IMR-90 (cell line): ENCODE results near the gene ATRNL1. TPM values are rescaled to one million over a fixed set of nuclear protein-coding genes. Genes with fewer than 3 reads are reported as not detected.

Experiments used
- ATAC-seq: fragments of 200-7000 bp; cut with Tn5 transposase; 2 replicates; pipeline ENCODE4 v1.9.1; 2020; ENCODE audit warnings: low read depth, mild to moderate bottlenecking, moderate library complexity
- BruUV-seq: library from RNA; stranded (reverse); fragments of 400-500 nt; replicated peaks from 2 replicates; lab custom pipeline; 2021; lab: Mats Ljungman, UMichigan
- CTCF ChIA-PET: fragments of 300-600 bp; formaldehyde crosslinking; extraction: SDS; loops from one replicate; lab custom pipeline; 2021; ENCODE audit warnings: antibody characterized with exemption; lab: Yijun Ruan, JAX
- POLR2A ChIA-PET: fragments of 300-600 bp; sonication (Branson Sonifier 250); formaldehyde crosslinking; loops from one replicate; lab custom pipeline; 2022; ENCODE audit warnings: antibody characterized with exemption; ENCODE audit not compliant: unreplicated experiment; lab: Charles Lee
- DNase-seq: peaks from one replicate; pipeline ENCODE4 v3.0.0; 2013
- H2AFZ ChIP-seq: replicated peaks from 2 replicates; pipeline ENCODE3; 2013; ENCODE audit warnings: low read length, mild to moderate bottlenecking; ENCODE audit not compliant: poor library complexity
- H2AK5ac ChIP-seq: 2 replicates; pipeline ENCODE4 v1.6.1; 2013; ENCODE audit warnings: low read depth, low read length, inconsistent platforms
- H2AK9ac ChIP-seq: replicated peaks from 2 replicates; pipeline ENCODE3; 2013; ENCODE audit warnings: mild to moderate bottlenecking, low read depth, low read length, moderate library complexity; ENCODE audit not compliant: poor library complexity
- H2BK120ac ChIP-seq: 2 replicates; pipeline ENCODE4 v1.6.1; 2013; ENCODE audit warnings: low read depth, low read length, inconsistent platforms
- H2BK15ac ChIP-seq: 3 replicates; pipeline ENCODE4 v1.6.1; 2013; ENCODE audit warnings: low read depth, low read length, inconsistent platforms
- H2BK20ac ChIP-seq: 2 replicates; pipeline ENCODE4 v1.6.1; 2013; ENCODE audit warnings: low read depth, mild to moderate bottlenecking, inconsistent platforms, low read length, moderate library complexity
- H2BK5ac ChIP-seq: 2 replicates; pipeline ENCODE4 v1.6.1; 2013; ENCODE audit warnings: mild to moderate bottlenecking, low read depth, low read length, inconsistent platforms; ENCODE audit not compliant: poor library complexity, severe bottlenecking
- H3K14ac ChIP-seq: replicated peaks from 2 replicates; pipeline ENCODE4 v1.6.1; 2013; ENCODE audit warnings: low read depth, low read length, inconsistent platforms
- H3K18ac ChIP-seq: 2 replicates; pipeline ENCODE4 v1.6.1; 2013; ENCODE audit warnings: low read depth, low read length, control low read depth
- H3K23ac ChIP-seq: 2 replicates; pipeline ENCODE4 v1.6.1; 2013; ENCODE audit warnings: low read depth, low read length, inconsistent platforms
- H3K27ac ChIP-seq: 2 replicates; pipeline ENCODE4 v1.5.1; 2013; ENCODE audit warnings: mild to moderate bottlenecking, control low read depth, low read length; ENCODE audit not compliant: insufficient read depth
- H3K27me3 ChIP-seq: 2 replicates; pipeline ENCODE4 v1.6.1; 2013; ENCODE audit warnings: low read length; ENCODE audit not compliant: control insufficient read depth, insufficient read depth
- H3K36me3 ChIP-seq: 2 replicates; pipeline ENCODE4 v1.6.1; 2013; ENCODE audit warnings: low read length, mixed read lengths; ENCODE audit not compliant: control insufficient read depth, insufficient read depth
- H3K4ac ChIP-seq: 2 replicates; pipeline ENCODE4 v1.6.1; 2013; ENCODE audit warnings: low read depth, low read length, inconsistent platforms
- H3K4me1 ChIP-seq: 2 replicates; pipeline ENCODE4 v1.6.1; 2013; ENCODE audit warnings: low read length, mixed read lengths; ENCODE audit not compliant: control insufficient read depth, insufficient read depth
- H3K4me2 ChIP-seq: 2 replicates; pipeline ENCODE4 v1.6.1; 2013; ENCODE audit warnings: low read depth, mild to moderate bottlenecking, control low read depth, low read length, moderate library complexity
- H3K4me3 ChIP-seq: 2 replicates; pipeline ENCODE4 v1.5.1; 2013; ENCODE audit warnings: low read depth, mild to moderate bottlenecking, control low read depth, low read length, moderate library complexity; ENCODE audit not compliant: insufficient read depth
- H3K56ac ChIP-seq: 2 replicates; pipeline ENCODE4 v1.6.1; 2013; ENCODE audit warnings: low read length, inconsistent platforms; ENCODE audit not compliant: insufficient read depth; ENCODE audit errors: extremely low read depth
- H3K79me1 ChIP-seq, 2 experiments: 2 replicates each; pipeline ENCODE4 v1.6.1; 2013; ENCODE audit warnings: low read length in 2 of 2, inconsistent platforms in 1 of 2, low read depth in 1 of 2
- H3K9ac ChIP-seq: 2 replicates; pipeline ENCODE4 v1.6.1; 2013; ENCODE audit warnings: low read depth, low read length, control low read depth
- H3K9me1 ChIP-seq: 2 replicates; pipeline ENCODE4 v1.6.1; 2013; ENCODE audit warnings: low read length, inconsistent platforms; ENCODE audit not compliant: insufficient read depth
- H3K9me3 ChIP-seq: 2 replicates; pipeline ENCODE4 v1.6.1; 2013; ENCODE audit warnings: low read length; ENCODE audit not compliant: control insufficient read depth, insufficient read depth
- H4K20me1 ChIP-seq: 2 replicates; pipeline ENCODE4 v1.6.1; 2013; ENCODE audit warnings: low read length, inconsistent platforms; ENCODE audit not compliant: insufficient read depth
- H4K5ac ChIP-seq: 2 replicates; pipeline ENCODE4 v1.6.1; 2013; ENCODE audit warnings: mild to moderate bottlenecking, low read depth, low read length, control low read depth
- H4K8ac ChIP-seq, 2 experiments: 2 replicates each; pipeline ENCODE4 v1.6.1; 2013; ENCODE audit warnings: low read depth in 2 of 2, low read length in 2 of 2, control low read depth in 1 of 2, inconsistent platforms in 1 of 2
- H4K91ac ChIP-seq: 2 replicates; pipeline ENCODE4 v1.6.1; 2013; ENCODE audit warnings: low read depth, low read length, inconsistent platforms; ENCODE audit not compliant: insufficient read depth
- BHLHE40 ChIP-seq: fragments of 150-350 bp; IDR thresholded peaks from 2 replicates; pipeline ENCODE4 v1.6.1; 2016; ENCODE audit warnings: mild to moderate bottlenecking, low read depth, low read length
- CHD1 ChIP-seq: IDR thresholded peaks from 2 replicates; pipeline ENCODE4 v1.6.1; 2012; ENCODE audit warnings: low read depth, low read length, improper control_type of control experiment
- MAFK ChIP-seq: IDR thresholded peaks from 2 replicates; pipeline ENCODE4 v1.6.1; 2012; ENCODE audit warnings: low read depth, low read length, improper control_type of control experiment
- MAZ ChIP-seq: IDR thresholded peaks from 2 replicates; pipeline ENCODE4 v1.6.1; 2012; ENCODE audit warnings: low read depth, mild to moderate bottlenecking, low read length, improper control_type of control experiment, moderate library complexity, borderline replicate concordance
- MXI1 ChIP-seq: IDR thresholded peaks from 2 replicates; pipeline ENCODE4 v1.6.1; 2012; ENCODE audit warnings: low read depth, mild to moderate bottlenecking, low read length, moderate library complexity, borderline replicate concordance
- NFE2L2 ChIP-seq: fragments of 150-350 bp; IDR thresholded peaks from 2 replicates; pipeline ENCODE4 v1.6.1; 2016; ENCODE audit warnings: low read depth, mild to moderate bottlenecking, low read length
- POLR2A ChIP-seq: IDR thresholded peaks from 2 replicates; pipeline ENCODE4 v1.6.1; 2012; ENCODE audit warnings: mild to moderate bottlenecking, low read depth, low read length
- RAD21 ChIP-seq: IDR thresholded peaks from 2 replicates; pipeline ENCODE4 v1.6.1; 2012; ENCODE audit warnings: low read length, improper control_type of control experiment
- RCOR1 ChIP-seq: IDR thresholded peaks from 2 replicates; pipeline ENCODE4 v1.6.1; 2012; ENCODE audit warnings: mild to moderate bottlenecking, low read length, improper control_type of control experiment; ENCODE audit not compliant: insufficient replicate concordance
- RFX5 ChIP-seq: IDR thresholded peaks from 2 replicates; pipeline ENCODE4 v1.8.0; 2012; ENCODE audit warnings: low read depth, mild to moderate bottlenecking, low read length, moderate library complexity
- SMC3 ChIP-seq: fragments of 150-350 bp; IDR thresholded peaks from 2 replicates; pipeline ENCODE4 v1.6.1; 2016; ENCODE audit warnings: low read depth, mild to moderate bottlenecking, antibody characterized with exemption, low read length, moderate library complexity
- USF2 ChIP-seq: fragments of 150-350 bp; IDR thresholded peaks from 2 replicates; pipeline ENCODE4 v1.6.1; 2017; ENCODE audit warnings: mild to moderate bottlenecking, antibody characterized with exemption, low read length, low read depth
- WGBS, 2 experiments: methylation state at CpG; one replicate each; pipeline versions ENCODE4 v1.1.5 to v1.1.7; 2013; ENCODE audit warnings: missing lambda C conversion rate in 2 of 2; ENCODE audit not compliant: insufficient read length in 1 of 2; ENCODE audit errors: extremely low coverage in 2 of 2; 5-methylcytosine and 5-hydroxymethylcytosine counted together
- dilution Hi-C: fragments of 300-500 bp; cut with HindIII; formaldehyde crosslinking; loops from one replicate; pipeline ENCODE4 v1.14.3; 2018; ENCODE audit warnings: low sequenced_read_pairs; ENCODE audit not compliant: unreplicated experiment
- in situ Hi-C: fragments of 300-500 bp; cut with MboI; formaldehyde crosslinking; loops from 3 replicates; pipeline ENCODE4 v1.14.3; 2019; ENCODE audit warnings: low sequenced_read_pairs, inconsistent platforms, mixed read lengths
- intact Hi-C: fragments of 100-400 bp; cut with micrococcal nuclease; formaldehyde crosslinking; loops from 2 replicates; pipeline ENCODE4 v1.10.0; 2022
- polyA plus RNA-seq, 3 experiments: library from polyadenylated mRNA; depleted of rRNA; stranded (reverse); fragments of >200 nt; gene quantifications; 2 replicates each; pipeline ENCODE4 v1.2.3, GENCODE V29; 2012; ENCODE audit warnings: low replicate concordance in 1 of 3
- total RNA-seq: library from RNA; depleted of rRNA; stranded (reverse); fragments of >200 nt; gene quantifications from 2 replicates; pipeline ENCODE4 v1.2.3, GENCODE V29; 2012
- TF ChIP-seq, protein P1 (sequence below): conservative IDR thresholded peaks from 2 replicates; pipeline ENCODE4 v1.5.1; 2012; ENCODE audit warnings: mild to moderate bottlenecking, low read depth, low read length, improper control_type of control experiment

The ATRNL1 gene
- total and polyA plus RNA-seq, 2 of the 4 experiments (the other 2 are of a cell fraction): 0.18 to 0.19 TPM

DNA sequence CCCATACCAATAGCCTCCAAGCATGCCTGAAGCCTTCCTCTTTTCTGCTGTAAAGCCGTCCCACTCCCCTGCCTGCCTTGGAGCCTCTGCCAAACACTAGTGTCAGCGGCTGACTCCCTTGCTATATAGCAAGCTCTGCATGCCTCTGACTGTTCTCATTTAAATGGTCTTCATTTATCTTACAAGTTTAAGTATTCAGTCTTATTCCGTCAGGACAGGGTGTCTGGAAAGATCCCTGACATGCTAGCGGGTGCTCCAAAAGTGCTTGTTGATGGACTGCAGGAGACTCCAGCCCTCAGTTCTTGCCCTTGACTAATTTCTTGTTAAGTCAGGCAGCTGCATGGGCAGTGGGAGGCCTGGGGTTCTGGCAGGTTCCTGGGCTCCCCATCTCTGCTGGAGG lies 881.2 kb downstream of the ATRNL1 start:
- H2BK5ac ChIP-seq: no peak overlapping the region
- no TSS peak for BruUV-seq
- TF ChIP-seq MAZ: no peak
- TF ChIP-seq POLR2A: no peak
- TF ChIP-seq MAFK: no peak
- no peak for TF ChIP-seq CHD1
- TF ChIP-seq BHLHE40: no peak
- TF ChIP-seq MXI1: no peak
- TF ChIP-seq RFX5: no peak
- TF ChIP-seq NFE2L2: no peak
- no peak for TF ChIP-seq SMC3
- TF ChIP-seq USF2: no peak
- no peak for TF ChIP-seq RCOR1
- TF ChIP-seq, protein P1, sequence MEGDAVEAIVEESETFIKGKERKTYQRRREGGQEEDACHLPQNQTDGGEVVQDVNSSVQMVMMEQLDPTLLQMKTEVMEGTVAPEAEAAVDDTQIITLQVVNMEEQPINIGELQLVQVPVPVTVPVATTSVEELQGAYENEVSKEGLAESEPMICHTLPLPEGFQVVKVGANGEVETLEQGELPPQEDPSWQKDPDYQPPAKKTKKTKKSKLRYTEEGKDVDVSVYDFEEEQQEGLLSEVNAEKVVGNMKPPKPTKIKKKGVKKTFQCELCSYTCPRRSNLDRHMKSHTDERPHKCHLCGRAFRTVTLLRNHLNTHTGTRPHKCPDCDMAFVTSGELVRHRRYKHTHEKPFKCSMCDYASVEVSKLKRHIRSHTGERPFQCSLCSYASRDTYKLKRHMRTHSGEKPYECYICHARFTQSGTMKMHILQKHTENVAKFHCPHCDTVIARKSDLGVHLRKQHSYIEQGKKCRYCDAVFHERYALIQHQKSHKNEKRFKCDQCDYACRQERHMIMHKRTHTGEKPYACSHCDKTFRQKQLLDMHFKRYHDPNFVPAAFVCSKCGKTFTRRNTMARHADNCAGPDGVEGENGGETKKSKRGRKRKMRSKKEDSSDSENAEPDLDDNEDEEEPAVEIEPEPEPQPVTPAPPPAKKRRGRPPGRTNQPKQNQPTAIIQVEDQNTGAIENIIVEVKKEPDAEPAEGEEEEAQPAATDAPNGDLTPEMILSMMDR: no peak
- no peak for TF ChIP-seq RAD21
- H3K4ac ChIP-seq: no peak overlapping the region
- no peak overlapping the region for H2AFZ ChIP-seq
- H2BK15ac ChIP-seq: no peak overlapping the region
- H2AK9ac ChIP-seq: no peak overlapping the region
- no peak overlapping the region for H3K4me2 ChIP-seq
- H4K5ac ChIP-seq: no peak overlapping the region
- H3K9me1 ChIP-seq: no peaks in the 10 kb centered on the region
- no peaks in the 10 kb centered on the region for H3K79me1 ChIP-seq
- in situ Hi-C loops (no loop called here), intact Hi-C loops (no loop called here), dilution Hi-C loops (no loop called here)
- no peaks in the 10 kb centered on the region for H3K36me3 ChIP-seq
- H3K23ac ChIP-seq: no peak overlapping the region
- no peaks in the 10 kb centered on the region for H3K9me3 ChIP-seq
- WGBS, 2 experiments: no CpG with 5 or more reads among the region's 4 CpGs
- ChIA-PET CTCF (no interaction called here), POLR2A (no interaction called here)
- no peak overlapping the region for H3K9ac ChIP-seq
- H2BK20ac ChIP-seq: no peak overlapping the region
- H3K4me1 ChIP-seq: no peaks in the 10 kb centered on the region
- no peak overlapping the region for H3K14ac ChIP-seq
- peaks cover 7% of the 10 kb centered on the region for H3K27me3 ChIP-seq
- no peak overlapping the region for H3K56ac ChIP-seq
- no peak overlapping the region for H3K27ac ChIP-seq
- H2BK120ac ChIP-seq: no peak overlapping the region
- no peak overlapping the region for H3K18ac ChIP-seq
- DNase-seq: no peak
- H3K4me3 ChIP-seq: no peak overlapping the region
- H4K91ac ChIP-seq: no peak overlapping the region
- no peak; the same call in 1 of the 2 replicates for ATAC-seq
- no peak overlapping the region for H2AK5ac ChIP-seq
- no peaks in the 10 kb centered on the region for H4K20me1 ChIP-seq
- H4K8ac ChIP-seq: no peak overlapping the region
